ENCODE data around the gene EIF4E2.
"Not testable (repeated sequence)": the region's sequence is repeated elsewhere in the genome, so short reads cannot be mapped to it uniquely, and the experiment has no call there.

Gene EIF4E2

DNA sequence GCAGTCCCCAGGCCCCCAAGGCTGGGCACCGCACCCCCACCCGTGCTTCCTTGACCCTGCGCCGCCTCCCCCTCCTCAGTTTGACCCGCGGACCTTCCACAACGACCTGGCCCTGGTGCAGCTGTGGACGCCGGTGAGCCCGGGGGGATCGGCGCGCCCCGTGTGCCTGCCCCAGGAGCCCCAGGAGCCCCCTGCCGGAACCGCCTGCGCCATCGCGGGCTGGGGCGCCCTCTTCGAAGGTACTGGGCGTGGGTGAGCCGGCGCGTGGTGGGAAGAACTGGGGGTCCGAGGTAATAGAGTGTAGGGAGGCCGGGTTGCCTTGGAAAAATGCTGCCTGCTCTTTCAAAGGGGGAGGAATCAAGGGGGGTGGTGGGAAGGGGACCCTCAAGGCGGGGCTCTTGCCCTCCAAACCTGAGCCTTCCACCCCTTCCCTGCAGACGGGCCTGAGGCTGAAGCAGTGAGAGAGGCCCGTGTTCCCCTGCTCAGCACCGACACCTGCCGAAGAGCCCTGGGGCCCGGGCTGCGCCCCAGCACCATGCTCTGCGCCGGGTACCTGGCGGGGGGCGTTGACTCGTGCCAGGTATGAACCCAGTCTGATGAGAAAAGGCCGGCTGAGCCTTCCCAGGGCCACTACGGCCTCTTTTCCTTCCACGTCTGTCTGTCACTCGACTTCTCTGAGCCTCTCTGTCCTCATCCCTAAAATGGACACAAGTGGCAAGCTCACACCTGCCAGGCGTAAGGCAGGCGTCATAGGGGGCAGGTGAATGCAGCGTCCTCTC lies 27.7 kb upstream of the EIF4E2 start:
- FAIRE-seq, result no peak

DNA sequence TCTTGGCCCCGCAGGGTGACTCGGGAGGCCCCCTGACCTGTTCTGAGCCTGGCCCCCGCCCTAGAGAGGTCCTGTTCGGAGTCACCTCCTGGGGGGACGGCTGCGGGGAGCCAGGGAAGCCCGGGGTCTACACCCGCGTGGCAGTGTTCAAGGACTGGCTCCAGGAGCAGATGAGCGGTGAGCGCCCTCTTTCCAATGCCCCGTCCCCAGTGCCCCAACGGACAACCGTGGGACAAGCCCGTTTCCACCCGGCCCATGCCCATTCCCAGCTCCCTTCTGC lies 27.1 kb upstream of the EIF4E2 start:
- FAIRE-seq, result no peak

GRCh38 chr2:232523682-232524597 lies 26.5 kb upstream of the EIF4E2 start:
- no peak for FAIRE-seq

- FAIRE-seq, result no peak
These were observed 25.7 kb upstream of the EIF4E2 start for GRCh38 chr2:232524771-232525170.

DNA sequence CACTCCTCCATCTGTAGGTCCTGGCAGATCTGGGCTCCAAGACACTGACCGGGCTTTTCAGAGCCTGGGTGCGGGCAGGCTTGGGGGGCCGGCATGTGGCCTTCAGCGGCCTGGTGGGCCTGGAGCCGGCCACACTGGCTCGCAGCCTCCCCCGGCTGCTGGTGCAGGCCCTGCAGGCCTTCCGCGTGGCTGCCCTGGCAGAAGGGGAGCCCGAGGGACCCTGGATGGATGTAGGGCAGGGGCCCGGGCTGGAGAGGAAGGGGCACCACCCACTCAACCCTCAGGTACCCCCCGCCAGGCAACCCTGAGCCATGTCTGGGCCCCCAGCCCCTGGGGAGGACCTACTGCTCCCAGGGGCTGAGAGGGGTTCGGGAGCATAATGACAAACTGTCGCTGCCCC lies 25.3 kb upstream of the EIF4E2 start:
- no peak for FAIRE-seq

- FAIRE-seq, result no peak
These were observed 24.6 kb upstream of the EIF4E2 start, which contains the start of gene CHRND for GRCh38 chr2:232525791-232526371. TSS of gene CHRND (plus strand) at chr2:232526160. CDS start at chr2:232526216, 56 bp downstream.

GRCh38 chr2:232526372-232526941 lies 24.0 kb upstream of the EIF4E2 start:
- FAIRE-seq, result no peak

GRCh38 chr2:232527905-232528470 lies 22.5 kb upstream of the EIF4E2 start:
- FAIRE-seq, result no peak

DNA sequence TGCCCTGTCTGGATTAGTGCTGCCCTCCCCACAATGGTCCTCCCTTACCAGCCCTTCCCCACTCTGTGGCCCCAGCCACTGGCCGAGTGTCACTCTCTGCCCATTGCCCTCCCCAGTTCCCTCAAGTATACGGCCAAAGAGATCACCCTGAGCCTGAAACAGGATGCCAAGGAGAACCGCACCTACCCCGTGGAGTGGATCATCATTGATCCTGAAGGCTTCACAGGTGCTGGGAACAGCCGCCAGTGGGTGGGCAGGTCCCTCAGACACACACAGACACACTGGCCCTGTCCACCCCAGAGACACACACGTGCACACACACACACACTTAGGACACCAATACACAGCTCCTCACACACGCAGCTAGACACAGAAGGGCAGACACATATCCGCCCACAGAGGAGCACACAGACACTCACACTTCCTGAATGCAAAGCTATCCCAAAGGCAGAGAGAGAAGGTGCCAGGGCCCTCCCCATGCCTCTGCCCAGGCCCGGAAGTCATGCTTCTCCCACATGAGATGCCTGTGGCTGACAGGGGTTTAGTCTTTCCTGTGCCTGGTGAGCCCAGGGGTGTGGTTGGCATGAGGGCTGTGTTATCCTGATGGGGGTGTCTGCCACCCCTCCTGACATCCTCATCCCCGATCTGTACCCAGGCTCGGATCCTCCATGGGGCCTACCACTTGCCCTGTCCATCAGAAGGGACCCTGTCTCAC lies 21.6 kb upstream of the EIF4E2 start:
- FAIRE-seq, result no peak

GRCh38 chr2:232529806-232530547 lies 20.5 kb upstream of the EIF4E2 start:
- no peak for FAIRE-seq

DNA sequence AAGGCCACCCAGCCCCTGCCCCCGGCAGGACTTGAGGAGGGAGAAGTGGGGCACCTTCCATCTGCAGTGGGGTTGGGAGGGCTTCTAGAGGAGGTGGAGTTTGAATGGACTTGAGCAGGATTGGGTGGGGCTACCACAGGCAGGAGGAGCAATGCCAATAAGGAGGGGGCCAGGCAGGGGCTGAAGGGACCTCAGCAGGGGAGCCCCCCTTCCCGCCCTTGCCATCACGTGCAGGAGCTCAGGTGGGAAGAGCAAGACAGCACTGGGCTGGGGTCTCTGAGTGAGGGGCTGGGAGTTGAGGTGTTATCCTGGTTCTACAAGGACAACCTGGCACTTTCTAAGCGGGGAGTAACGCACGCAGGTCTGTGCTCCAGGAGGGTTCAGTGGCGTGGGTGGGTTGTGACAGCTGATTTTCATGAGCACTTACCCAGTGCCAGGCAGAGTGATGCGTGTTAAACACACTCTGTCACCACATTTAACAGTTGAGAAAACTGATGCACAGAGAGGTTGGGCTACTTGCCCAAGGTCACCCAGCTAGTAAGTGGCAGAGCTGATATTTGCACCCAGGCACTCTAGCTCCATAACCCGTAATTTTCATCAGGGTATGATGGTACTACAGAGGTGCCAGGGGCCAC lies 19.7 kb upstream of the EIF4E2 start:
- no peak for FAIRE-seq

- no peak for FAIRE-seq
These were observed 18.1 kb upstream of the EIF4E2 start for GRCh38 chr2:232532419-232532818.

GRCh38 chr2:232532821-232533220 lies 17.7 kb upstream of the EIF4E2 start:
- FAIRE-seq, result not testable (repeated sequence)

- FAIRE-seq, result no peak
These were observed 16.4 kb upstream of the EIF4E2 start for GRCh38 chr2:232533944-232534710.

- no peak for FAIRE-seq
These were observed 15.4 kb upstream of the EIF4E2 start for GRCh38 chr2:232534940-232535651.

DNA sequence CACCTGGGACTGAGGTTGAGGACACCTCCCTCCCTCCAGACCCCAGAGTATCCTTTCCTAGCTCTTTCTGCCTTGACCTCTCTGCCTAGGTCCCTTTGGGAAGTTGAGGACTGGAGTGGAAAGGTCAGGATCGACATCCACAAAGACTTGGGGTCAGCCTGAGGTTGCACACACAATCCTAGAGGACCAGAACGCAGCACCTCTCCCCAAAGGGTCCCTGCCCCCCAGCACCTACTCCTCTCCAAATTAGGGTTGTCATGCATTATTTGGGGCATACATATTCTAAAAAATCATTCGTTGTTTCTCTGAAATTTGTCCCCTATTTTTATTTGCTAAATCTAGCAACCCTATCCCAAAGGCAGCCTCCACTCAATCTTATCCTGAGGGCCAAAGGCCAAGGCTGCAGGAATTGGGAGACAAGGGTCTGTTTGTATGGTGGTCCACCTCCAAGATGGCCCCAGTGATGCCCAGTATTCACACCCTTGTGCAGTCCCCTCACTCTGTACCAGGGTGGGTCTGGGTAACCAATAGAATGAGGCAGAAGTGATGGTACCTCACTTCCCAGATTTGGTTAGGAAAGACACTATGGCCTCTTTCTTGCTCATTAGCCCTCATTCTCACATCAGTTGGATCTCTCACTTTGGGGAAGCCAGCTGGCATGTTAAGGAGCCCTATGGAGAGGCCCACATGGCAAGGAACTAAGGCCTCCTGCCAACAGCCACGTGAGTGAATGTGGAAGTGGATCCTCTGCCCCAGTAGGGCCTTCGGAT lies 14.5 kb upstream of the EIF4E2 start:
- FAIRE-seq, result no peak

GRCh38 chr2:232537079-232537478 lies 13.4 kb upstream of the EIF4E2 start:
- no peak for FAIRE-seq

GRCh38 chr2:232537499-232537898 lies 13.0 kb upstream of the EIF4E2 start:
- no peak for FAIRE-seq

- FAIRE-seq, result no peak
These were observed 11.8 kb upstream of the EIF4E2 start for GRCh38 chr2:232538671-232539070.
